Natural killer cell (primary cell): Measurements from ENCODE around the gene MBNL1. TPM values are rescaled to one million over a fixed set of nuclear protein-coding genes. Genes with fewer than 3 reads are reported as not detected.
A peak's percentile ranks its signal among the peaks of the same experiment; 100 is the strongest.

Experiments used
- ATAC-seq, 3 donors: fragments of 150-1000 bp in 2 of 3; fragments of 200-7000 bp in 1 of 3; cut with Tn5 transposase; 1 replicate in 1 of 3; 2 replicates in 2 of 3; pipeline ENCODE4 v1.10.0; 2021; ENCODE audit warnings: mild to moderate bottlenecking in 2 of 3, moderate library complexity in 2 of 3
- DNase-seq, 2 donors: peaks; one replicate each; pipeline versions ENCODE4 v3.0.0 to v3.0.0-alpha.2; 2013 to 2021; ENCODE audit warnings: mixed read lengths in 1 of 2
- H3K27ac ChIP-seq: one replicate; pipeline ENCODE4 v1.5.1; 2013; ENCODE audit warnings: mild to moderate bottlenecking, low read length
- H3K27me3 ChIP-seq: one replicate; pipeline ENCODE4 v1.6.1; 2013; ENCODE audit warnings: low read length; ENCODE audit not compliant: control insufficient read depth, insufficient read depth
- H3K36me3 ChIP-seq: one replicate; pipeline ENCODE4 v1.6.1; 2013; ENCODE audit warnings: low read length; ENCODE audit not compliant: control insufficient read depth, insufficient read depth
- H3K4me1 ChIP-seq: one replicate; pipeline ENCODE4 v1.6.1; 2013; ENCODE audit warnings: low read length; ENCODE audit not compliant: control insufficient read depth, insufficient read depth
- H3K4me3 ChIP-seq: one replicate; pipeline ENCODE4 v1.5.1; 2013; ENCODE audit warnings: low read length
- H3K9me3 ChIP-seq: one replicate; pipeline ENCODE4 v1.6.1; 2013; ENCODE audit warnings: low read length; ENCODE audit not compliant: control insufficient read depth, insufficient read depth
- H3K27ac Mint-ChIP-seq, 2 donors: one replicate each; pipeline ENCODE4 v1.8.0; 2022; ENCODE audit warnings: mild to moderate bottlenecking in 2 of 2, mixed read lengths in 2 of 2, moderate library complexity in 1 of 2
- H3K27me3 Mint-ChIP-seq, 2 donors: one replicate each; pipeline ENCODE4 v1.8.0; 2022; ENCODE audit warnings: low read depth in 2 of 2, mixed read lengths in 2 of 2
- H3K36me3 Mint-ChIP-seq: one replicate; pipeline ENCODE4 v1.8.0; 2022; ENCODE audit warnings: mixed read lengths
- H3K4me1 Mint-ChIP-seq, 2 donors: one replicate each; pipeline ENCODE4 v1.8.0; 2022; ENCODE audit warnings: mixed read lengths in 2 of 2
- H3K4me3 Mint-ChIP-seq: one replicate; pipeline ENCODE4 v1.8.0; 2022; ENCODE audit warnings: mild to moderate bottlenecking, moderate library complexity, mixed read lengths
- H3K9me3 Mint-ChIP-seq, 2 donors: one replicate each; pipeline ENCODE4 v1.8.0; 2022; ENCODE audit warnings: mixed read lengths in 2 of 2
- CTCF ChIP-seq: fragments of 200-600 bp; IDR thresholded peaks from one replicate; pipeline ENCODE4 v1.8.0; 2022; ENCODE audit warnings: antibody characterized with exemption
- WGBS: methylation state at CpG from one replicate; pipeline ENCODE4 v1.1.7; 2013; ENCODE audit warnings: missing lambda C conversion rate; ENCODE audit not compliant: insufficient coverage; 5-methylcytosine and 5-hydroxymethylcytosine counted together
- intact Hi-C: fragments of 100-400 bp; cut with micrococcal nuclease; formaldehyde crosslinking; loops from one replicate; pipeline ENCODE4 v1.14.2; 2022
- total RNA-seq, 4 donors: library from RNA; stranded (reverse); fragments of 120-200 nt in 1 of 4; gene quantifications; one replicate each; pipeline versions ENCODE4 v1.2.3 to v1.2.4, GENCODE V29; 2013 to 2022

Gene MBNL1
- total RNA-seq, 3 donors from 2014 or later (not counting 1 experiment from before 2014, with no cell fraction given) = 600 to 704 (median 607) TPM

- Mint-ChIP-seq H3K9me3 (no peaks in the 10 kb centered on the region), H3K27me3 (no peaks in the 10 kb centered on the region), H3K4me1 (peaks cover 64 to 69% of the 10 kb centered on the region in 2 donors), H3K27ac (peak overlapping the region; percentile 81 to 83), H3K36me3 (no peaks in the 10 kb centered on the region), H3K4me3 (no peak overlapping the region)
- Histone ChIP-seq H3K27ac (no peak overlapping the region), H3K36me3 (peaks cover 36% of the 10 kb centered on the region), H3K27me3 (no peaks in the 10 kb centered on the region), H3K9me3 (no peaks in the 10 kb centered on the region), H3K4me3 (no peak overlapping the region), H3K4me1 (no peaks in the 10 kb centered on the region)
- intact Hi-C loops = no loop called here
- 85% methylated on average over 1 of the region's 2 CpGs for WGBS
- peak in 1 of 3 donors; percentile 36 for ATAC-seq
- TF ChIP-seq CTCF = no peak
- DNase-seq = no peak
These were observed 144.5 kb downstream of the MBNL1 start for GRCh38 chr3:152413240-152413639.

- H3K4me3 ChIP-seq = no peak overlapping the region
- TF ChIP-seq CTCF = no peak
- Mint-ChIP-seq H3K4me1 (peaks cover 68 to 79% of the 10 kb centered on the region in 2 donors), H3K27me3 (no peaks in the 10 kb centered on the region), H3K9me3 (no peaks in the 10 kb centered on the region), H3K27ac (peak overlapping the region; percentile 81 to 91), H3K36me3 (peaks cover 17% of the 10 kb centered on the region), H3K4me3 (no peak overlapping the region)
- peaks cover 62% of the 10 kb centered on the region for H3K36me3 ChIP-seq
- ATAC-seq (no peak), DNase-seq (no peak)
- WGBS = no CpG with 5 or more reads among the region's 1 CpG
- H3K9me3 ChIP-seq = peaks cover 3% of the 10 kb centered on the region
- peak overlapping the region; percentile 25 for H3K27ac ChIP-seq
- intact Hi-C loops = no loop called here
- peaks cover 14% of the 10 kb centered on the region for H3K4me1 ChIP-seq
- no peaks in the 10 kb centered on the region for H3K27me3 ChIP-seq
These were observed 148.3 kb downstream of the MBNL1 start for GRCh38 chr3:152416808-152417580.

DNA sequence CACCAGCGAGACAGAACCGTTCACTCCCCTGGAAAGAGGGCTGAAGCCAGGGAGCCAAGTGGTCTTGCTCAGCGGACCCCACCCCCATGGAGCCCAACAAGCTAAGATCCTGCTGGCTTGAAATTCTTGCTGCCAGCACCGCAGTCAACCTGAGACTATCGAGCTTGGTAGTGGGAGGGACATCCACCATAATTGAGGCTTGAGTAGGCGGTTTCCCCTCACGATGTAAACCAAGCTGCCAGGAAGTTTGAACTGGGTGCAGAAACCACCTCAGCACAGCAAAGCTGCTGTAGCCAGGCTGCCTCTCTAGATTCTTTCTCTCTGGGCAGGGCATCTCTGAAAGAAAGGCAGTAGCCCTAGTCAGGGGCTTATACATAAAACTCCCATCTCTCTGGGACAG lies 151.0 kb downstream of the MBNL1 start:
- Mint-ChIP-seq H3K27ac (peak overlapping the region; percentile 80 to 94), H3K9me3 (no peaks in the 10 kb centered on the region), H3K4me1 (peaks cover 77 to 85% of the 10 kb centered on the region in 2 donors), H3K4me3 (peak overlapping the region; percentile 28), H3K36me3 (peaks cover 30% of the 10 kb centered on the region), H3K27me3 (no peaks in the 10 kb centered on the region)
- no peak for TF ChIP-seq CTCF
- intact Hi-C loops = no loop called here
- H3K36me3 ChIP-seq = peaks cover 59% of the 10 kb centered on the region
- H3K27me3 ChIP-seq = no peaks in the 10 kb centered on the region
- no peak for DNase-seq
- WGBS = 67% methylated on average over 7 of the region's 7 CpGs
- ATAC-seq = peak; percentile 72 to 91 (median 79)
- peaks cover 14% of the 10 kb centered on the region for H3K4me1 ChIP-seq
- no peak overlapping the region for H3K4me3 ChIP-seq
- H3K9me3 ChIP-seq = peaks cover 3% of the 10 kb centered on the region
- H3K27ac ChIP-seq = peak overlapping the region; percentile 35
